HG02943 (cell line): ENCODE results near the gene CYP27C1.
"Not testable (repeated sequence)": the region's sequence is repeated elsewhere in the genome, so short reads cannot be mapped to it uniquely, and the experiment has no call there.

Experiments used
- ATAC-seq: cut with Tn5 transposase; IDR thresholded peaks from one replicate; pipeline ENCODE4 v1.9.1; 2021; ENCODE audit warnings: mild to moderate bottlenecking, low read depth, moderate library complexity; ENCODE audit not compliant: unreplicated experiment

The CYP27C1 gene, protein sequence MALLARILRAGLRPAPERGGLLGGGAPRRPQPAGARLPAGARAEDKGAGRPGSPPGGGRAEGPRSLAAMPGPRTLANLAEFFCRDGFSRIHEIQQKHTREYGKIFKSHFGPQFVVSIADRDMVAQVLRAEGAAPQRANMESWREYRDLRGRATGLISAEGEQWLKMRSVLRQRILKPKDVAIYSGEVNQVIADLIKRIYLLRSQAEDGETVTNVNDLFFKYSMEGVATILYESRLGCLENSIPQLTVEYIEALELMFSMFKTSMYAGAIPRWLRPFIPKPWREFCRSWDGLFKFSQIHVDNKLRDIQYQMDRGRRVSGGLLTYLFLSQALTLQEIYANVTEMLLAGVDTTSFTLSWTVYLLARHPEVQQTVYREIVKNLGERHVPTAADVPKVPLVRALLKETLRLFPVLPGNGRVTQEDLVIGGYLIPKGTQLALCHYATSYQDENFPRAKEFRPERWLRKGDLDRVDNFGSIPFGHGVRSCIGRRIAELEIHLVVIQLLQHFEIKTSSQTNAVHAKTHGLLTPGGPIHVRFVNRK

DNA sequence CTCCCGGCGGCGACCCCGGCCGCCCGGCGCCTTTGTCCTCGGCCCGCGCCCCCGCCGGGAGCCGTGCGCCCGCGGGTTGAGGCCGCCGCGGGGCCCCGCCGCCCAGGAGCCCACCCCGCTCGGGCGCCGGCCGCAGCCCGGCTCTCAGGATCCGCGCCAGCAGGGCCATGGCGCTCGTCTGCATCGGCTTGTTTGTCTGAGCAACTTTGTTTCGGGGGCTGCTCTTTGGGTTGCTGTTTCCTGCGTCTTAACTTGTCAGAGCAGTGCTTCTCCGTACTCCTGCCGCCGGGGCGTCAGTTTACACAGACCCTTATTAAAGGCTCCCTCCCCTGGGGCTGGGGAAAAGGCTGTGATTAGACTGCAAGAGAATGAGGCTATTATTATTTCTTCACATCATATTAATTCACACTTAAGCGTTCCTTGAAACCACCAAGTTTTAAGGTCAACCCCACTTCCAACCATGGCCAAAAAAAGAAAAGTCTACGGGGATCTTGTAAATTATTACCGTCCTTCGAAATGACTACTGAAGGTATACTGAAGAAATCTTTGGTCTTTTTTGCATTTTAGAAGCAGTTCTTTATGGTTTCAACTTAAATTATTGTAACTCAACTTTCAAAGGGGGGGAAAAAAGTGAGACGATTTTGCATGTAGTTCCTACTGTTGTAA lies at the start of gene CYP27C1:
TSS of gene CYP27C1 (minus strand) at position 198 of the 666 bp plus-strand sequence. CDS start at position 169, 29 bp downstream.
- ATAC-seq, result no peak

GRCh38 chr2:127261804-127262406 lies 41.8 kb upstream of the CYP27C1 start:
- no peak for ATAC-seq

DNA sequence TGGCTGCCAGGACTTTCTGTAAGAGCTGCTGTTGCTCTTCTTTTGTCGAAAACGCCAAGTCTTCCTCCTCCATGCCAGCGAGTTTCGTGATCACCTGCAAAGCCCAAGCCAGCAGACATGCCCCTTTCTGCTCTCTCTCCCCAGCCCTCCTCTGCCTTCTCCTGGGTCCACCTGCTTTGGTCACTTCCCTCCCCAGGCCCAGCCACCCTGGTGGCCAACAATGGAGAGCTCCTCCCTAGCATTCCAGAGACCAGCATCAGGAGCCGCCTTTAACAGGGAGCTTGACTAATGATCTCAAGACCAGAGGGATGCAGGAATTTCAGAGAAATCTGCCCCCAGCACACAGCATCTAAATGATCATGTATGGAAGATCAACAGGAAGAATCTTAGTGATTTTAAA lies 39.3 kb upstream of the CYP27C1 start:
- ATAC-seq, result no peak

- ATAC-seq, result no peak
Observed at GRCh38 chr2:127256866-127257265, 36.8 kb upstream of the CYP27C1 start.

GRCh38 chr2:127256381-127256780 lies 36.3 kb upstream of the CYP27C1 start:
- no peak for ATAC-seq

GRCh38 chr2:127255721-127256120 lies 35.6 kb upstream of the CYP27C1 start:
- no peak for ATAC-seq

- ATAC-seq, result no peak
Observed at GRCh38 chr2:127255146-127255545, 35.0 kb upstream of the CYP27C1 start.

GRCh38 chr2:127254386-127254981 lies 34.4 kb upstream of the CYP27C1 start:
- no peak for ATAC-seq

DNA sequence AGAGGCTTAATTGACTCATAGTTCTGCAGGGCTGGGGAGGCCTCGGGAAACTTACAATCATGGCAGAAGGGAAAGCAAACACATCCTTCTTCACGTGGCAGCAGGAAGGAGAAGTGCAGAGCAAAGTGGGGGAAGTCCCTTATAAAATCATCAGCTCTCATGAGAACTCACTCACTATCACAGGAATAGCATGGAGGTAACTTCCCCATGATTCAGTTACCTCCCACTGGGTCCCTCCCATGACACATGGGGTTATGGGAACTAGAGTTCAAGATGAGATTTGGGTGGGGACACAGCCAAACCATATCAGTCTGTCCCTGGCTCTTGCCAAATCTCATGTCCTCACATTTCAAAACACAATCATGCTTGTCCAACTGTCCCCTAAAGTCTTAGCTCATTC lies 21.1 kb upstream of the CYP27C1 start:
- not testable (repeated sequence) for ATAC-seq

DNA sequence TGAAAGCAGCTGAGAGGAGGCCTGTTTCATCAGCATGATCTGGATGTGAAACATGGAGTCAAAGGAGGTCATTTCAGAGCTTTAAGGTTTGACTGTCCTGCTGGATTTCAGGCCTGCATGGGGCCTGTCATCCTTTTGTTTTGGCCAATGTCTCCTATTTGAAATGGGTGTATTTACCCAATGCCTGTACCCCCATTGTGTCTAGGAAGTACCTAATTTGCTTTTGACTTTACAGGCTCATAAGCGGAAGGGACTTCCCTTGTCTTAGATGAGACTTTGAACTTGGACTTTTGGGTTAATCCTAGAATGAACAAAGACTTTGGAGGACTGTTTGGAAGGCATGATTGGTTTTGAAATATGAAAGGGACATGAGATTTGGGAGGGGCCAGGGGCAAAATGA lies 19.3 kb upstream of the CYP27C1 start:
- no peak for ATAC-seq

- ATAC-seq, result not testable (repeated sequence)
Observed at GRCh38 chr2:127237768-127238167, 17.7 kb upstream of the CYP27C1 start.

- no peak for ATAC-seq
Observed at GRCh38 chr2:127235082-127235702, 15.1 kb upstream of the CYP27C1 start.

DNA sequence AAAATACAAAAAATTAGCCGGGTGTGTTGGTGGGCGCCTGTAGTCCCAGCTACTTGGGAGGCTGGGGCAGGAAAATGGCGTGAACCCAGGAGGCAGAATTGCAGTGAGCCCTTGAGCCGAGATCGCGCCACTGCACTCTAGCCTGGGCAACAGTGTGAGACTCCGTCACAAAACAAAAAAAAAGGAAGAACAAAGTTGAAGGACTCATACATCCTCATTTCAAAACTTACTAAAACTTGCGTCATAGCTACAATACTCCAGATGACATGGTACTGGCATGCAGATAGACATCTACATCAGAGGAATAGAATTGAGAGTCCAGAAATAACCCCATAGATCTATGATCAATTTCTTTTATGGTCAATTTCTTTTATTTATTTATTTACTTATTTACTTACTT lies 13.6 kb upstream of the CYP27C1 start:
- ATAC-seq, result no peak

- ATAC-seq, result no peak
Observed at GRCh38 chr2:127231130-127231865, 11.2 kb upstream of the CYP27C1 start.

- ATAC-seq, result no peak
Observed at GRCh38 chr2:127229555-127229954, 9.5 kb upstream of the CYP27C1 start.

DNA sequence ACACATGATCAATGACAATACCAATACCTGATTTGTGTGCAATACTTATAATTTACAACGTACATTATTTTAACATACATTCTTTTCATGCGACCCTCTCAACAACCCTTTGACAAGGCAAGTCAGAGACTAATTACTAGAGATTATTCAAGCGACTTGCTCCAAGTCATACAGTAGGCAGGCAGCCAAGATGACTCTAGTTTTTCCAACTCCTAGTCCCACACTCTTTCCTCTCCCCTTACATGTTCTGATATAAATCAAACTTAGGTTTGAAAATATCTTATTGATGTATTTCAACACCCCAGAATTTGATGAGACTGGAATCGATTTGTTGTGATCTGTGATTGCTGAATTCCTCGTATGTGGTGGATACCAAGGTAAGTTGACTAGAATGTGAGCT lies 8.0 kb upstream of the CYP27C1 start:
- ATAC-seq, result no peak

DNA sequence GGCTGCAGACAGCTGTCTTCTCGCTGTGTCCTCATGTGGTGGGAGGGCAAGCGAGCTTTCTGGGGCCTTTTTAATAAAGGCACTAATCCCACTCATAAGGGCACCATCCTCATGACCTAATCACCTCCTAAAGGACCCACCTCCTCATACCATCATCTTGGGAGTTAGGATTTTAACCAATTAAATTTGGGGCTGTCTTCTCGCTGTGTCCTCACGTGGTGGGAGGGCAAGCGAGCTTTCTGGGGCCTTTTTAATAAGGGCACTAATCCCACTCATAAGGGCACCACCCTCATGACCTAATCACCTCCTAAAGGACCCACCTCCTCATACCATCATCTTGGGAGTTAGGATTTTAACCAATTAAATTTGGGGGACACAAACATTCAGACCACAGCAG lies 7.2 kb upstream of the CYP27C1 start:
- not testable (repeated sequence) for ATAC-seq

GRCh38 chr2:127226520-127227263 lies 6.6 kb upstream of the CYP27C1 start:
- no peak for ATAC-seq

- ATAC-seq, result no peak
Observed at GRCh38 chr2:127226132-127226519, 6.0 kb upstream of the CYP27C1 start.
